ENCODE data around the gene CHST9. TPM values are rescaled to one million over a fixed set of nuclear protein-coding genes. Genes with fewer than 3 reads are reported as not detected.

CHST9 gene
- total and polyA plus RNA-seq, 2 of the 13 experiments (the other 11 are each of a cell fraction or from before 2014, with no cell fraction given): 3.2 to 9.6 TPM

DNA sequence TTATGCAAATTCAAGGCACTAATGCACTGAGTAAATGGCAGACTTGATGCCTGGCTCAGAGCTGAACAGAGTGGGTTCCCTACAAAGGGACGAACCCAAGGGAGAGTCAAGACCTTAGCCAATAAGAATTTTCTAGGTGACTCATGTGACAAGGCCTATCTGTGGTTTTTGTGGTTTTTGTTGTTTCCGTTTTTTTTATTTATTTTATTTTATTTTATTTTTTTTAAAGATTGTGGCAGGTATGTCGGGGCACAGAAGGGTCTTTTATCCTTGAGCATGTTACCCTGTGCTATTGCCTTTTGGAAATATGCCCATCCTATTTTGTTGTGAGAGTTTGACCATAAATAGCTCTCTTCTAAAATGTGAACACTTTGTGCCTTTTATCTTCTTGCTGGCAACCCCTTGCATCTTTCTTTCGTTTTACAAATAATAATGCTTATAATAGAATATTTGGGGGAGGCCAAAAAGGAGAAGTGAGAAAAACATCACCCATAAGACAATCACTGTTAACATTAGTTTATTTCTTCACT lies 206.2 kb downstream of the CHST9 start:
- intact Hi-C loops (cut with micrococcal nuclease; ENCODE audit: unreplicated experiment) (loop anchor here (10.0 kb wide), 1 partner anchor 64 kb away; no protein-coding TSS in a partner anchor), in situ Hi-C loops (cut with HindIII; ENCODE audit: extremely low pct_ligation_motif_present, low pct_unique_long_range_greater_than_20kb) (no loop called here)
- no TSS peak for BruUV-seq (replicated peaks)
- Histone ChIP-seq H3K4me1 (ENCODE audit: insufficient read depth, low read length) (no peaks in the 10 kb centered on the region), H3K4me3 (replicated peaks in 1 of 3; ENCODE audit: insufficient read depth in 1 of 3, low read depth in 2 of 3, low read length in 3 of 3) (no peak overlapping the region), H3K27me3 (ENCODE audit: control insufficient read depth in 1 of 2, insufficient read depth in 2 of 2, low read length in 2 of 2) (no peaks in the 10 kb centered on the region), H2AFZ (ENCODE audit: low read length) (no peak overlapping the region), H3K9ac (ENCODE audit: insufficient read depth, low read depth, low read length) (no peak overlapping the region), H4K20me1 (ENCODE audit: insufficient read depth, low read length) (no peaks in the 10 kb centered on the region), H3K36me3 (replicated peaks in 1 of 2; ENCODE audit: control insufficient read depth in 1 of 2, insufficient read depth in 2 of 2, low read length in 2 of 2) (no peaks in the 10 kb centered on the region), H3K9me3 (ENCODE audit: low read length) (no peaks in the 10 kb centered on the region), H3K4me2 (ENCODE audit: low read depth, low read length) (no peak overlapping the region), H3K79me2 (ENCODE audit: insufficient read depth, low read length) (no peaks in the 10 kb centered on the region), H3K27ac (ENCODE audit: extremely low read length, insufficient read depth, low read length) (no peak overlapping the region)
- DNase-seq (ENCODE audit: low spot score): no peak
- ChIA-PET POLR2A (no interaction called here), CTCF (ENCODE audit: low intra/inter-chr PET ratio, low total read pairs) (no interaction called here)
- 69% methylated on average over 4 of the region's 4 CpGs for WGBS (ENCODE audit: low lambda C conversion rate)
- no peak for ATAC-seq
- TF ChIP-seq ZNF530 (CRISPR knock-in tag; IDR thresholded peaks at IDR 0.05; ENCODE audit: low read depth) (no peak), SOX5 (CRISPR knock-in tag; IDR thresholded peaks at IDR 0.05; ENCODE audit: borderline replicate concordance) (no peak), ZBTB7B (CRISPR knock-in tag; IDR thresholded peaks at IDR 0.05) (no peak), ZNF260 (CRISPR knock-in tag; IDR thresholded peaks at IDR 0.05; ENCODE audit: borderline replicate concordance, low read depth) (no peak), ZNF841 (CRISPR knock-in tag; IDR thresholded peaks at IDR 0.05; ENCODE audit: borderline replicate concordance) (no peak), ZNF501 (CRISPR knock-in tag; IDR thresholded peaks at IDR 0.05) (no peak), ONECUT2 (CRISPR knock-in tag; IDR thresholded peaks at IDR 0.05) (no peak)
- TF ChIP-seq, protein P1, sequence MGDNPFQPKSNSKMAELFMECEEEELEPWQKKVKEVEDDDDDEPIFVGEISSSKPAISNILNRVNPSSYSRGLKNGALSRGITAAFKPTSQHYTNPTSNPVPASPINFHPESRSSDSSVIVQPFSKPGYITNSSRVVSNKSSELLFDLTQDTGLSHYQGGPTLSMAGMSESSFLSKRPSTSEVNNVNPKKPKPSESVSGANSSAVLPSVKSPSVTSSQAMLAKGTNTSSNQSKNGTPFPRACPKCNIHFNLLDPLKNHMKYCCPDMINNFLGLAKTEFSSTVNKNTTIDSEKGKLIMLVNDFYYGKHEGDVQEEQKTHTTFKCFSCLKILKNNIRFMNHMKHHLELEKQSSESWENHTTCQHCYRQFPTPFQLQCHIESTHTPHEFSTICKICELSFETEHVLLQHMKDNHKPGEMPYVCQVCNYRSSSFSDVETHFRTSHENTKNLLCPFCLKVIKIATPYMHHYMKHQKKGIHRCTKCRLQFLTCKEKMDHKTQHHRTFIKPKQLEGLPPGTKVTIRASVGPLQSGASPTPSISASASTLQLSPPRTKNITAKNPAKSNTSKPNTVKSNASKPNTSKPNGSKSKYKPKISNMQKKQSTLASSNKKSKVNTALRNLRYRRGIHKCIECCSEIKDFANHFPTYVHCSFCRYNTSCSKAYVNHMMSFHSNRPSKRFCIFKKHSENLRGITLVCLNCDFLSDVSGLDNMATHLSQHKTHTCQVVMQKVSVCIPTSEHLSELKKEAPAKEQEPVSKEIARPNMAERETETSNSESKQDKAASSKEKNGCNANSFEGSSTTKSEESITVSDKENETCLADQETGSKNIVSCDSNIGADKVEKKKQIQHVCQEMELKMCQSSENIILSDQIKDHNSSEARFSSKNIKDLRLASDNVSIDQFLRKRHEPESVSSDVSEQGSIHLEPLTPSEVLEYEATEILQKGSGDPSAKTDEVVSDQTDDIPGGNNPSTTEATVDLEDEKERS (CRISPR knock-in tag; IDR thresholded peaks at IDR 0.05): no peak
- TF ChIP-seq, protein P2, sequence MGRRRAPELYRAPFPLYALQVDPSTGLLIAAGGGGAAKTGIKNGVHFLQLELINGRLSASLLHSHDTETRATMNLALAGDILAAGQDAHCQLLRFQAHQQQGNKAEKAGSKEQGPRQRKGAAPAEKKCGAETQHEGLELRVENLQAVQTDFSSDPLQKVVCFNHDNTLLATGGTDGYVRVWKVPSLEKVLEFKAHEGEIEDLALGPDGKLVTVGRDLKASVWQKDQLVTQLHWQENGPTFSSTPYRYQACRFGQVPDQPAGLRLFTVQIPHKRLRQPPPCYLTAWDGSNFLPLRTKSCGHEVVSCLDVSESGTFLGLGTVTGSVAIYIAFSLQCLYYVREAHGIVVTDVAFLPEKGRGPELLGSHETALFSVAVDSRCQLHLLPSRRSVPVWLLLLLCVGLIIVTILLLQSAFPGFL (CRISPR knock-in tag; IDR thresholded peaks at IDR 0.05): no peak
- TF ChIP-seq, protein P3, sequence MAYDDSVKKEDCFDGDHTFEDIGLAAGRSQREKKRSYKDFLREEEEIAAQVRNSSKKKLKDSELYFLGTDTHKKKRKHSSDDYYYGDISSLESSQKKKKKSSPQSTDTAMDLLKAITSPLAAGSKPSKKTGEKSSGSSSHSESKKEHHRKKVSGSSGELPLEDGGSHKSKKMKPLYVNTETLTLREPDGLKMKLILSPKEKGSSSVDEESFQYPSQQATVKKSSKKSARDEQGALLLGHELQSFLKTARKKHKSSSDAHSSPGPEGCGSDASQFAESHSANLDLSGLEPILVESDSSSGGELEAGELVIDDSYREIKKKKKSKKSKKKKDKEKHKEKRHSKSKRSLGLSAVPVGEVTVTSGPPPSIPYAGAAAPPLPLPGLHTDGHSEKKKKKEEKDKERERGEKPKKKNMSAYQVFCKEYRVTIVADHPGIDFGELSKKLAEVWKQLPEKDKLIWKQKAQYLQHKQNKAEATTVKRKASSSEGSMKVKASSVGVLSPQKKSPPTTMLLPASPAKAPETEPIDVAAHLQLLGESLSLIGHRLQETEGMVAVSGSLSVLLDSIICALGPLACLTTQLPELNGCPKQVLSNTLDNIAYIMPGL (CRISPR knock-in tag; IDR thresholded peaks at IDR 0.05; ENCODE audit: borderline replicate concordance in 1 of 2, low read depth in 1 of 2): no peak
- TF ChIP-seq, protein P4, sequence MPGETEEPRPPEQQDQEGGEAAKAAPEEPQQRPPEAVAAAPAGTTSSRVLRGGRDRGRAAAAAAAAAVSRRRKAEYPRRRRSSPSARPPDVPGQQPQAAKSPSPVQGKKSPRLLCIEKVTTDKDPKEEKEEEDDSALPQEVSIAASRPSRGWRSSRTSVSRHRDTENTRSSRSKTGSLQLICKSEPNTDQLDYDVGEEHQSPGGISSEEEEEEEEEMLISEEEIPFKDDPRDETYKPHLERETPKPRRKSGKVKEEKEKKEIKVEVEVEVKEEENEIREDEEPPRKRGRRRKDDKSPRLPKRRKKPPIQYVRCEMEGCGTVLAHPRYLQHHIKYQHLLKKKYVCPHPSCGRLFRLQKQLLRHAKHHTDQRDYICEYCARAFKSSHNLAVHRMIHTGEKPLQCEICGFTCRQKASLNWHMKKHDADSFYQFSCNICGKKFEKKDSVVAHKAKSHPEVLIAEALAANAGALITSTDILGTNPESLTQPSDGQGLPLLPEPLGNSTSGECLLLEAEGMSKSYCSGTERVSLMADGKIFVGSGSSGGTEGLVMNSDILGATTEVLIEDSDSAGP (CRISPR knock-in tag; IDR thresholded peaks at IDR 0.05; ENCODE audit: borderline replicate concordance): no peak
- TF ChIP-seq, protein P5, sequence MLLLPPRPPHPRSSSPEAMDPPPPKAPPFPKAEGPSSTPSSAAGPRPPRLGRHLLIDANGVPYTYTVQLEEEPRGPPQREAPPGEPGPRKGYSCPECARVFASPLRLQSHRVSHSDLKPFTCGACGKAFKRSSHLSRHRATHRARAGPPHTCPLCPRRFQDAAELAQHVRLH (CRISPR knock-in tag; IDR thresholded peaks at IDR 0.05; ENCODE audit: borderline replicate concordance, low read depth): no peak
- FAIRE-seq: no peak
